ENCODE measurements around the gene CFAP46.

- TF ChIP-seq MXI1 (IDR thresholded peaks at IDR 0.05; ENCODE audit: borderline replicate concordance, low read depth, low read length) (no peak), CTCF (conservative IDR thresholded peaks at IDR 0.05; ENCODE audit: low read depth, low read length) (no peak), POLR2A (IDR thresholded peaks at IDR 0.05; ENCODE audit: low read depth, low read length) (no peak), RCOR1 (IDR thresholded peaks at IDR 0.05; ENCODE audit: insufficient replicate concordance, low read length) (no peak), USF2 (IDR thresholded peaks at IDR 0.05; ENCODE audit: low read depth, low read length) (no peak)
These were observed 2.9 kb upstream of the CFAP46 start for GRCh38 chr10:132945125-132945893.
